ENCODE results near the gene MAML3. TPM values are rescaled to one million over a fixed set of nuclear protein-coding genes. Genes with fewer than 3 reads are reported as not detected.
"Not testable (repeated sequence)": the region's sequence is repeated elsewhere in the genome, so short reads cannot be mapped to it uniquely, and the experiment has no call there.

MAML3 gene
- total RNA-seq, 1 donor from 2014 or later = 2.7 TPM

DNA sequence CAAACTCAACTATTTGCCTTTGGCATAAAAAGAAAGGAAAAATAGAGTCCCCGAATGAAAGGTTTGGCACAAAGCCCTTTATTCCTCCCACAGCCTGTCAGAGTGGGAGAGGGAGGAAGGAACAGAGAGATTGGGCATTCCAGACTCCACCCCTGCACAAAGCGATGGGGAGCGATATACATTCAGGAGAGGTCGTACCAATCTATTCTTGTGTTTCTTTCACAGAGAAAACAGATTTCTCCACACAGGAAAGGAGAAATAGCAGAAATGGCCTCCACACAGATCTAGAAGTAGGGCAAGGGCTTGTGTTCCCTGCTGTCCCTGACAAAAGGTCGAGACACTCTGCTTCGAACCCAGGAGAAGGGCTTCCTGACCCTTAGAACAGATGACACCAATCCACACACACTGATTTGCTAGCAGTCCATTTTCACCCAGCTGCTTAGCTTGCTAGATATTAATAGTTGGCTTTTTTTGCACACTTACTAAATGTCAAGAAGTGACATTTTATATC, 197.4 kb downstream of the MAML3 start:
- no peak for DNase-seq (ENCODE audit: low read depth)
- Histone ChIP-seq H3K27me3 (ENCODE audit: control insufficient read depth, insufficient read depth, low read length) (no peaks in the 10 kb centered on the region), H3K4me3 (ENCODE audit: low read depth, low read length) (no peak overlapping the region), H3K36me3 (ENCODE audit: control insufficient read depth, insufficient read depth, low read length) (no peaks in the 10 kb centered on the region)
- TF ChIP-seq, protein P1, sequence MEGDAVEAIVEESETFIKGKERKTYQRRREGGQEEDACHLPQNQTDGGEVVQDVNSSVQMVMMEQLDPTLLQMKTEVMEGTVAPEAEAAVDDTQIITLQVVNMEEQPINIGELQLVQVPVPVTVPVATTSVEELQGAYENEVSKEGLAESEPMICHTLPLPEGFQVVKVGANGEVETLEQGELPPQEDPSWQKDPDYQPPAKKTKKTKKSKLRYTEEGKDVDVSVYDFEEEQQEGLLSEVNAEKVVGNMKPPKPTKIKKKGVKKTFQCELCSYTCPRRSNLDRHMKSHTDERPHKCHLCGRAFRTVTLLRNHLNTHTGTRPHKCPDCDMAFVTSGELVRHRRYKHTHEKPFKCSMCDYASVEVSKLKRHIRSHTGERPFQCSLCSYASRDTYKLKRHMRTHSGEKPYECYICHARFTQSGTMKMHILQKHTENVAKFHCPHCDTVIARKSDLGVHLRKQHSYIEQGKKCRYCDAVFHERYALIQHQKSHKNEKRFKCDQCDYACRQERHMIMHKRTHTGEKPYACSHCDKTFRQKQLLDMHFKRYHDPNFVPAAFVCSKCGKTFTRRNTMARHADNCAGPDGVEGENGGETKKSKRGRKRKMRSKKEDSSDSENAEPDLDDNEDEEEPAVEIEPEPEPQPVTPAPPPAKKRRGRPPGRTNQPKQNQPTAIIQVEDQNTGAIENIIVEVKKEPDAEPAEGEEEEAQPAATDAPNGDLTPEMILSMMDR (IDR thresholded peaks at IDR 0.05; ENCODE audit: insufficient read depth, low read length, poor library complexity, severe bottlenecking) = no peak

- no peak overlapping the region for H3K4me3 ChIP-seq (ENCODE audit: low read depth, low read length)
- no peak for DNase-seq (ENCODE audit: low read depth)
- TF ChIP-seq, protein P1 (IDR thresholded peaks at IDR 0.05; ENCODE audit: insufficient read depth, low read length, poor library complexity, severe bottlenecking) = no peak
- H3K27me3 ChIP-seq (ENCODE audit: control insufficient read depth, insufficient read depth, low read length) = no peaks in the 10 kb centered on the region
- no peaks in the 10 kb centered on the region for H3K36me3 ChIP-seq (ENCODE audit: control insufficient read depth, insufficient read depth, low read length)
Observed at GRCh38 chr4:139955600-139955999, 198.4 kb downstream of the MAML3 start.

- TF ChIP-seq, protein P1 (IDR thresholded peaks at IDR 0.05; ENCODE audit: insufficient read depth, low read length, poor library complexity, severe bottlenecking) = no peak
- no peak overlapping the region for H3K4me3 ChIP-seq (ENCODE audit: low read depth, low read length)
- no peaks in the 10 kb centered on the region for H3K36me3 ChIP-seq (ENCODE audit: control insufficient read depth, insufficient read depth, low read length)
- no peaks in the 10 kb centered on the region for H3K27me3 ChIP-seq (ENCODE audit: control insufficient read depth, insufficient read depth, low read length)
- DNase-seq (ENCODE audit: low read depth) = no peak
Observed at GRCh38 chr4:139954512-139954911, 199.5 kb downstream of the MAML3 start.

GRCh38 chr4:139951021-139951420, 203.0 kb downstream of the MAML3 start:
- H3K27me3 ChIP-seq (ENCODE audit: control insufficient read depth, insufficient read depth, low read length) = no peaks in the 10 kb centered on the region
- no peak for DNase-seq (ENCODE audit: low read depth)
- TF ChIP-seq, protein P1 (IDR thresholded peaks at IDR 0.05; ENCODE audit: insufficient read depth, low read length, poor library complexity, severe bottlenecking) = no peak
- H3K4me3 ChIP-seq (ENCODE audit: low read depth, low read length) = no peak overlapping the region
- no peaks in the 10 kb centered on the region for H3K36me3 ChIP-seq (ENCODE audit: control insufficient read depth, insufficient read depth, low read length)

GRCh38 chr4:139950568-139950967, 203.4 kb downstream of the MAML3 start:
- DNase-seq (ENCODE audit: low read depth) = no peak
- H3K36me3 ChIP-seq (ENCODE audit: control insufficient read depth, insufficient read depth, low read length) = no peaks in the 10 kb centered on the region
- TF ChIP-seq, protein P1 (IDR thresholded peaks at IDR 0.05; ENCODE audit: insufficient read depth, low read length, poor library complexity, severe bottlenecking) = no peak
- no peak overlapping the region for H3K4me3 ChIP-seq (ENCODE audit: low read depth, low read length)
- H3K27me3 ChIP-seq (ENCODE audit: control insufficient read depth, insufficient read depth, low read length) = no peaks in the 10 kb centered on the region

DNA sequence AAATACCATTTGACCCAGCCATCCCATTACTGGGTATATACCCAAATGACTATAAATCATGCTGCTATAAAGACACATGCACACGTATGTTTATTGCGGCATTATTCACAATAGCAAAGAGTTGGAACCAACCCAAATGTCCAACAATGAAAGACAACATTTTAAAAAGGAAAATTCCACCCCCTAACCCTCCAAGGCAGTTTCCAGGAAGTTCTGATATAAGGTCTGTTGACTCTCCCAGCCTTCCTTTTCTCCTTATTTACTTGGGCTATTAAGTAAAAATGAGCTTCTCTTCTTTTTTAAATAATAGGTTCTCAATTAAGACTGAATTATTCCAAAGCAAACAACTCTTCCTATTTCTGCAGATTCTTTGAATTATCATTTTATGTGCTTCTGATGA, 209.1 kb downstream of the MAML3 start:
- H3K27me3 ChIP-seq (ENCODE audit: control insufficient read depth, insufficient read depth, low read length); H3K36me3 ChIP-seq (ENCODE audit: control insufficient read depth, insufficient read depth, low read length); DNase-seq (ENCODE audit: low read depth); H3K4me3 ChIP-seq (ENCODE audit: low read depth, low read length): not testable (repeated sequence)

All from kidney epithelial cell (primary cell).